T-helper 17 cell (primary cell): ENCODE measurements around the gene OR4A47. TPM values are rescaled to one million over a fixed set of nuclear protein-coding genes. Genes with fewer than 3 reads are reported as not detected.
"Not testable (repeated sequence)": the region's sequence is repeated elsewhere in the genome, so short reads cannot be mapped to it uniquely, and the experiment has no call there.

Experiments
- ATAC-seq: fragments of 150-1000 bp; cut with Tn5 transposase; 2 replicates; pipeline ENCODE4 v1.10.0; 2021; ENCODE audit warnings: mild to moderate bottlenecking, moderate library complexity
- DNase-seq, 3 donors: peaks; one replicate each; pipeline versions ENCODE4 v3.0.0 to v3.0.0-alpha.2; 2020 to 2021
- H3K9me3 ChIP-seq: one replicate; pipeline ENCODE4 v1.7.0; 2013; ENCODE audit warnings: low read length, mild to moderate bottlenecking; ENCODE audit not compliant: control insufficient read depth, poor library complexity, severe bottlenecking
- H3K27ac Mint-ChIP-seq: one replicate; pipeline ENCODE4 v1.8.0; 2022; ENCODE audit warnings: mild to moderate bottlenecking, moderate library complexity, mixed read lengths
- H3K27me3 Mint-ChIP-seq: one replicate; pipeline ENCODE4 v1.8.0; 2022; ENCODE audit warnings: mixed read lengths
- H3K36me3 Mint-ChIP-seq: one replicate; pipeline ENCODE4 v1.8.0; 2022; ENCODE audit warnings: low read depth, mixed read lengths
- H3K4me1 Mint-ChIP-seq: one replicate; pipeline ENCODE4 v1.8.0; 2022; ENCODE audit warnings: mild to moderate bottlenecking, mixed read lengths
- H3K4me3 Mint-ChIP-seq: one replicate; pipeline ENCODE4 v1.8.0; 2022; ENCODE audit warnings: mild to moderate bottlenecking, moderate library complexity, mixed read lengths
- total RNA-seq, 4 donors: library from RNA in 2 of 4; stranded (reverse) in 2 of 4; gene quantifications; one replicate each; pipeline ENCODE4 v1.2.3 and lab custom pipeline; 2022 to 2026

OR4A47 gene
- total RNA-seq (not detected), total RNA-seq (lab: John Stamatoyannopoulos, UW) (0 reads per million in 2 donors)

- not testable (repeated sequence) for H3K9me3 ChIP-seq, H3K27ac Mint-ChIP-seq, ATAC-seq, DNase-seq, H3K36me3 Mint-ChIP-seq, H3K4me1 Mint-ChIP-seq, H3K27me3 Mint-ChIP-seq, H3K4me3 Mint-ChIP-seq
Measured at GRCh38 chr11:48488493-48488892, at the start of gene OR4A47. Gene OR4A47, plus strand, starts transcription at chr11:48488793. Its CDS starts 0 bp downstream, at chr11:48488793.

GRCh38 chr11:48455909-48456308 lies 32.7 kb upstream of the OR4A47 start:
- H3K27me3 Mint-ChIP-seq, H3K27ac Mint-ChIP-seq: not testable (repeated sequence)

GRCh38 chr11:48473966-48474365 lies 14.6 kb upstream of the OR4A47 start:
- H3K27ac Mint-ChIP-seq = not testable (repeated sequence)

More at GRCh38 chr11:48455909-48456308, 32.7 kb upstream of the OR4A47 start:
- not testable (repeated sequence) for H3K4me3 Mint-ChIP-seq, H3K9me3 ChIP-seq, H3K36me3 Mint-ChIP-seq, DNase-seq, ATAC-seq, H3K4me1 Mint-ChIP-seq

GRCh38 chr11:48474703-48475102 lies 13.9 kb upstream of the OR4A47 start:
- not testable (repeated sequence) for H3K4me3 Mint-ChIP-seq, H3K27ac Mint-ChIP-seq, H3K9me3 ChIP-seq, ATAC-seq, DNase-seq, H3K4me1 Mint-ChIP-seq, H3K36me3 Mint-ChIP-seq, H3K27me3 Mint-ChIP-seq

More at GRCh38 chr11:48473966-48474365, 14.6 kb upstream of the OR4A47 start:
- not testable (repeated sequence) for H3K36me3 Mint-ChIP-seq, H3K9me3 ChIP-seq, H3K27me3 Mint-ChIP-seq, DNase-seq, ATAC-seq, H3K4me3 Mint-ChIP-seq, H3K4me1 Mint-ChIP-seq

GRCh38 chr11:48506169-48506568 lies 17.6 kb downstream of the OR4A47 start:
- ATAC-seq, H3K9me3 ChIP-seq, H3K27me3 Mint-ChIP-seq, DNase-seq, H3K27ac Mint-ChIP-seq, H3K36me3 Mint-ChIP-seq, H3K4me1 Mint-ChIP-seq, H3K4me3 Mint-ChIP-seq: not testable (repeated sequence)

- no peaks in the 10 kb centered on the region for H3K9me3 ChIP-seq
- H3K27me3 Mint-ChIP-seq = no peaks in the 10 kb centered on the region
- no peaks in the 10 kb centered on the region for H3K36me3 Mint-ChIP-seq
- no peaks in the 10 kb centered on the region for H3K4me1 Mint-ChIP-seq
- no peak overlapping the region for H3K4me3 Mint-ChIP-seq
- no peak overlapping the region for H3K27ac Mint-ChIP-seq
- DNase-seq (no peak), ATAC-seq (no peak)
Measured at GRCh38 chr11:48538991-48539390, 50.4 kb downstream of the OR4A47 start.

Other genes starting within 250 kb of the OR4A47 start
- gene OR4X2, start 243.7 kb upstream of the OR4A47 start, total RNA-seq = not detected
- gene OR4X1, start 224.9 kb upstream of the OR4A47 start, total RNA-seq = not detected
- not detected for gene OR4S1, start 182.6 kb upstream of the OR4A47 start, total RNA-seq
- not detected for gene OR4C3, start 163.9 kb upstream of the OR4A47 start, total RNA-seq
- gene OR4C5, start 122.3 kb upstream of the OR4A47 start, total RNA-seq = not detected